LoVo (cell line): ENCODE data around the gene IKZF3.
"Not testable (repeated sequence)": the region's sequence is repeated elsewhere in the genome, so short reads cannot be mapped to it uniquely, and the experiment has no call there.

Experiments
- DNase-seq: peaks from one replicate; pipeline ENCODE4 v3.0.0-alpha.2; 2016; ENCODE audit warnings: low spot score

The IKZF3 gene

GRCh38 chr17:39863918-39864746 is at the start of gene IKZF3:
IKZF3 (minus strand) TSS chr17:39864312; CDS start chr17:39864126, 186 bp downstream.
- peak; percentile 62 for DNase-seq

- no peak for DNase-seq
These were observed 44.8 kb upstream of the IKZF3 start for GRCh38 chr17:39908789-39909352.

DNA sequence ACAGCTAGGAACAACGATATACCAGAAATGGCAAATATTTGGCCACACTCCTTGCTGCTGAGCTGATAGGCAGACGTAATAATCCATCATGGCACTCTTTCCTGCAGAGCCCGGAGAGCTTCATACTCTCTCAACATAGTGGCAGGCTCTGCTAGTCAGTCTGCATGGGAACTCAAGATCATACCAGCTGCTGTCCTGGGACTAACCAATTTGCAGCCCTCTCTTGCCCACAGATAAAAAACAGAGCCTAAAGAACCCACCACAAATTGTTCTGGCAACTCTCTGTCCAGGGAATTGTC is 40.8 kb upstream of the IKZF3 start:
- no peak for DNase-seq

- no peak for DNase-seq
These were observed 39.2 kb upstream of the IKZF3 start for GRCh38 chr17:39903158-39903884.

GRCh38 chr17:39902027-39902426 is 37.9 kb upstream of the IKZF3 start:
- DNase-seq, result not testable (repeated sequence)

GRCh38 chr17:39899215-39899614 is 35.1 kb upstream of the IKZF3 start:
- no peak for DNase-seq

GRCh38 chr17:39898088-39898487 is 34.0 kb upstream of the IKZF3 start:
- no peak for DNase-seq

DNA sequence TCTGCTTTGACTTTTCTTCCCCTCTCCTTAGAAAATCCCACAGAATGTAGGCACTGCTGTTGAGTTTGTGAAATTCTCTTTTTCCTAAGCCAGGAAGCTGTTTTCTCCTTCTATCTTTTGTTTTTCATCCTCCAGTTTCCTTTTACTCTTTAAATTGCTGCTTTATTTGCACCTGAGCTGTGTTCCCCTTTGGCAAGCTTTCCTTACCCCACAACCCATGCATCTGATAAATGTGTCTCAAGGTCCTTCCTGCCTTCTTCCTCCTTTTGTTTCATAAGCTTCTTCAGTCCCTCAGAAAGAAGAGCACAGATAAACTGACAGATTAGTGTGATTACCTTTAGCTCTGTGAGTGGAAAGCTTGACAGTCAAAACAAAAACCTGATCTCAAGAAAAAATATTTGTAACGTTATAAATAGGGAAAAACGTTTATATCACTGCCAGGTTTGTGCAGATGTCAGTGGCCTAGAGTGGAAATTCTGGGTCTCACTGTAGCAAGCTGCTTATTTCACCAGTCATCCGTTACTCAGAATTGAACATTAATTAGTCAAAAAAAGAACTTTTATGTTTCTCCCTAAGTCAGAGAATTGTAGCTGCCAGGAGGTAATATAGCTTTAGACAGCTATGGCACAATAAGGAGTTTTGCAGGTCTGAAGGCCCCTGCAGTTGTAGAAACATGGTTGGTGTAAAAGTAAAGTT is 30.7 kb upstream of the IKZF3 start:
- DNase-seq, result no peak

- DNase-seq, result no peak
These were observed 25.1 kb upstream of the IKZF3 start for GRCh38 chr17:39889200-39889599.

DNA sequence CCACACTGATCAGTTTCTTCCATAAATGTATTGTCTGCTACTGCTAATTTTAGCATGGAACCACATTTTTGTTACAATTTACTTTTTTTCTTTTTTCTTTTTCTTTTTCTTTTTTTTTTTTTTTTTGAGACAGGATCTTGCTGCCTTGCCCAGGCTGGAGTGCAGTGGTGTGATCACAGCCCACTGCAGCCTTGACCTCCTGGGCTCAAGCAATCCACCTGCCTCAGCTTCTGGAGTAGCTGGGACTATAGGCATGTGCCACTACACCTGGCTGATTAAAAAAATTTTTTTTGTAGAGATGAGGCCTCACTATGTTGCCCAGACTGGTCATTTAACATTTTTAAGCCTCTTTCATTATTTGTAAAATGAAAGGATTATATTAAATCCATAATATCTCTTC is 23.0 kb upstream of the IKZF3 start:
- no peak for DNase-seq

- not testable (repeated sequence) for DNase-seq
These were observed 22.0 kb upstream of the IKZF3 start for GRCh38 chr17:39886102-39886501.

- DNase-seq, result peak; percentile 43
These were observed 8.6 kb upstream of the IKZF3 start for GRCh38 chr17:39872751-39873150.

GRCh38 chr17:39871801-39872200 is 7.7 kb upstream of the IKZF3 start:
- no peak for DNase-seq

DNA sequence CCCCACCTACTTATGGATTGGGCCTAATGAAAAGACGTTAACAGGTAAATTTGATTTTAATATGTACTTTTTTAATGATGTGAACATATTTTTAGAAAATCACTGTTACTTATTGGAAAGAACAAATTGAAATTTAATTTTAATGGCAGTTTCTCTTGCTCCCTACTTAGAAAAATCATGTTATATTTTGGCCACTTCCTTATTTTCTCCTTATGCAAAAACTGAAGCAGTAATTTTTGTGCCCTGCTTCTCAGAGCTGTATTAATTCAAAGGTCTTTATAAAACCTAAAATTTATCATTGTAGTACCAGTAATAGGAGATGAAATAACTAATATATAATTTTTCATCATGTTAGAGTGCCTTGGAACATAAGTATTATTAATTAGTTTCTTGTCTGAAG is 6.7 kb upstream of the IKZF3 start:
- no peak for DNase-seq

DNA sequence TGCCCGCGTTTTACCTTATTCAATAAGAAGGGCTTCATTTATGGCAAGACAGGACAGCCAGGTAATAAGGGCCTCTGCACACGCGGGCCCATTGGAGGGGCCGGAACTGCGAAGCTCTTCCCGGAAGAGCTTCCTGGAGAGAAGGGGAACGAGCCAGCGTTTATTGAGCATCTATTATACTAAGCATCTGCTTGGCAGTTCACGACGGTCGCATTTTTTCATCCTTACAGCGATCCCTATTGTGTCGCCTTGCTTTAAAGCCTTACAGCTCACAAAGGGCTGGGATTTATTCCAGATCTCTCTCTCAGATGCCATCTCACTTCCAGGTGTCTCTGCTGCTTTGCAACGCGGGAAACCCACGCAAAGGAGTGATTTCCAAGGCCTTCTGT is 4.4 kb upstream of the IKZF3 start:
- DNase-seq, result no peak

GRCh38 chr17:39867880-39868553 is 3.9 kb upstream of the IKZF3 start, which contains the start of gene ZPBP2:
ZPBP2 (plus strand) TSS chr17:39868202; CDS start chr17:39868355, 153 bp downstream.
- no peak for DNase-seq

GRCh38 chr17:39867084-39867879 is 3.2 kb upstream of the IKZF3 start:
- DNase-seq, result no peak

- no peak for DNase-seq
These were observed 2.1 kb upstream of the IKZF3 start for GRCh38 chr17:39866013-39866730.

GRCh38 chr17:39863244-39863917 is 731 bp downstream of the IKZF3 start:
- no peak for DNase-seq

DNA sequence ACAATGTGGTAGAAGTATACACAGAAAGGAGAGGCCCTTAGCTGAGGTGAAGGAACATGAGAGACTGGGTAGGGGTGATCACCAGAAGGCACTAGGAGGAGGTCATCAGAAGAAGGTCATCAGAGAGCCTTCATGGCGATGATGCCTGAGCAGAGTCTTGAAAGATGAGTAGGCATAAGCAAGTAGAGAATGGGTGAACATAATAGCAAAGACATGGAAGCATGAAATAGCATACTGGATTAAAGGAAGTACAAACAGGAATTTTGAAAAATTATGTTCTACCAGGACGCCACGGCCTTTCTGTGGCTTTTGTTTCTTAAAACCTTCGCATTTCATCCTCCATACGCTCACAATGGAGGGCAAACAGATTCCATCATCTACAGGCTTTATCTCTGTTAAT is 2.9 kb downstream of the IKZF3 start:
- DNase-seq, result no peak
